SU-DHL-6 (cell line): ENCODE data around the gene AGFG1.

ENCODE experiments used
- H2AFZ ChIP-seq: fragments of 200-600 bp; sonication (generic); 2 replicates; pipeline ENCODE4 v1.6.1; 2014; ENCODE audit warnings: low read depth, mild to moderate bottlenecking, moderate library complexity, mixed read lengths, antibody characterized with exemption, low read length; ENCODE audit not compliant: severe bottlenecking
- H3F3A ChIP-seq: fragments of 200-600 bp; shearing (Covaris generic); 2 replicates; pipeline ENCODE4 v1.6.0; 2016; ENCODE audit warnings: antibody characterized with exemption, mild to moderate bottlenecking; ENCODE audit not compliant: insufficient read depth
- H3K27ac ChIP-seq: fragments of 200-600 bp; sonication (generic); 2 replicates; pipeline ENCODE4 v1.5.1; 2016; ENCODE audit warnings: low read depth, mild to moderate bottlenecking, low read length, moderate library complexity, mixed read lengths
- H3K27me3 ChIP-seq: fragments of 200-600 bp; sonication (generic), shearing (Covaris generic); 2 replicates; pipeline ENCODE4 v1.6.0; 2014; ENCODE audit warnings: mild to moderate bottlenecking, low read length
- H3K36me3 ChIP-seq: fragments of 200-600 bp; sonication (generic); 2 replicates; pipeline ENCODE4 v1.6.1; 2014; ENCODE audit warnings: mild to moderate bottlenecking, low read length, mixed read lengths
- H3K4me2 ChIP-seq: fragments of 300-600, 200-600 bp; shearing (Covaris generic), sonication (generic); 2 replicates; pipeline ENCODE4 v1.6.0; 2014; ENCODE audit warnings: low read length, low read depth, mild to moderate bottlenecking; ENCODE audit not compliant: poor library complexity, severe bottlenecking
- H3K4me3 ChIP-seq: fragments of 200-600 bp; sonication (generic); 2 replicates; pipeline ENCODE4 v1.5.1; 2014; ENCODE audit warnings: antibody characterized with exemption, low read length, mild to moderate bottlenecking, mixed read lengths; ENCODE audit not compliant: insufficient read depth, poor library complexity, severe bottlenecking
- H3K79me2 ChIP-seq: fragments of 200-600 bp; sonication (generic); 2 replicates; pipeline ENCODE4 v1.6.1; 2014; ENCODE audit warnings: mild to moderate bottlenecking, low read length, moderate library complexity; ENCODE audit not compliant: insufficient read depth
- H3K9ac ChIP-seq: fragments of 200-600 bp; sonication (generic); 2 replicates; pipeline ENCODE4 v1.7.0; 2014; ENCODE audit warnings: mild to moderate bottlenecking, low read length
- H3K9me2 ChIP-seq: fragments of 200-600 bp; sonication (generic); replicated peaks from 2 replicates; pipeline ENCODE4 v1.6.1; 2014; ENCODE audit warnings: low read length; ENCODE audit not compliant: insufficient read depth
- H3K9me3 ChIP-seq: fragments of 200-600 bp; sonication (generic); 2 replicates; pipeline ENCODE4 v1.6.1; 2014; ENCODE audit warnings: low read length, mixed read lengths; ENCODE audit not compliant: insufficient read depth
- H4K20me1 ChIP-seq: fragments of 200-600 bp; sonication (generic); 2 replicates; pipeline ENCODE4 v1.6.1; 2014; ENCODE audit warnings: low read depth, mild to moderate bottlenecking, antibody characterized with exemption, low read length, moderate library complexity, mixed read lengths
- EZH2phosphoT487 ChIP-seq: fragments of 200-600 bp; sonication (generic), shearing (Covaris generic); conservative IDR thresholded peaks from 2 replicates; pipeline ENCODE4 v1.6.1; 2018; ENCODE audit warnings: mild to moderate bottlenecking, antibody characterized with exemption, low read length, moderate library complexity, mixed read lengths
- TF ChIP-seq, protein P1 (sequence below): fragments of 200-600 bp; sonication (generic); IDR thresholded peaks from one replicate; pipeline ENCODE4 v1.5.1; 2017; ENCODE audit warnings: antibody characterized with exemption, mild to moderate bottlenecking, low read length, moderate library complexity; ENCODE audit not compliant: insufficient read depth, poor library complexity, severe bottlenecking

The AGFG1 gene

DNA sequence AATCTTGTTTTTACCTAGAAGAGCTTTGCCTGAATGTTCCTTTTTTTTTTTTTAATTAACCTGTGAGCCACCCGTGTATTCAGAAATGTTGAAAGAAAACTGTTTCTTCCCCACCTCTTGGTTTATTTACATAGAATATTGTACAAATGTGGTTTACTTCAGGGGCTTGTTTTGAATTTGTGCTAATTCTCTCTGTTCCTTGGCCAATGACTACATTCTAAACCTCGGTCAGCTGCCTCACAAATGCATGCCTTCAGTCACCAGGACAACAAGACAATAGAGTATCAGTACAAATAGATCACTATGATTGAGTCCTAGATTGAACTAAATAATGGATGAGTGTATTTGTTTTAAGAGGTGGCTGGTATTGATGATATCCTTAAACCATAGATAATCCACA is 36.0 kb downstream of the AGFG1 start:
- H3K79me2 ChIP-seq, result peaks cover 99% of the 10 kb centered on the region
- TF ChIP-seq, protein P1, sequence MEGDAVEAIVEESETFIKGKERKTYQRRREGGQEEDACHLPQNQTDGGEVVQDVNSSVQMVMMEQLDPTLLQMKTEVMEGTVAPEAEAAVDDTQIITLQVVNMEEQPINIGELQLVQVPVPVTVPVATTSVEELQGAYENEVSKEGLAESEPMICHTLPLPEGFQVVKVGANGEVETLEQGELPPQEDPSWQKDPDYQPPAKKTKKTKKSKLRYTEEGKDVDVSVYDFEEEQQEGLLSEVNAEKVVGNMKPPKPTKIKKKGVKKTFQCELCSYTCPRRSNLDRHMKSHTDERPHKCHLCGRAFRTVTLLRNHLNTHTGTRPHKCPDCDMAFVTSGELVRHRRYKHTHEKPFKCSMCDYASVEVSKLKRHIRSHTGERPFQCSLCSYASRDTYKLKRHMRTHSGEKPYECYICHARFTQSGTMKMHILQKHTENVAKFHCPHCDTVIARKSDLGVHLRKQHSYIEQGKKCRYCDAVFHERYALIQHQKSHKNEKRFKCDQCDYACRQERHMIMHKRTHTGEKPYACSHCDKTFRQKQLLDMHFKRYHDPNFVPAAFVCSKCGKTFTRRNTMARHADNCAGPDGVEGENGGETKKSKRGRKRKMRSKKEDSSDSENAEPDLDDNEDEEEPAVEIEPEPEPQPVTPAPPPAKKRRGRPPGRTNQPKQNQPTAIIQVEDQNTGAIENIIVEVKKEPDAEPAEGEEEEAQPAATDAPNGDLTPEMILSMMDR, result no peak
- TF ChIP-seq EZH2phosphoT487, result no peak
- no peak overlapping the region for H3K9ac ChIP-seq
- H3K27ac ChIP-seq, result no peak overlapping the region
- H3K9me3 ChIP-seq, result no peaks in the 10 kb centered on the region
- H4K20me1 ChIP-seq, result peaks cover 62% of the 10 kb centered on the region
- H3K27me3 ChIP-seq, result no peaks in the 10 kb centered on the region
- H3K4me2 ChIP-seq, result no peak overlapping the region
- no peaks in the 10 kb centered on the region for H3K9me2 ChIP-seq
- H3K36me3 ChIP-seq, result no peaks in the 10 kb centered on the region
- H2AFZ ChIP-seq, result no peak overlapping the region
- H3F3A ChIP-seq, result no peaks in the 10 kb centered on the region; the same call in 1 of the 2 replicates
- H3K4me3 ChIP-seq, result no peak overlapping the region

DNA sequence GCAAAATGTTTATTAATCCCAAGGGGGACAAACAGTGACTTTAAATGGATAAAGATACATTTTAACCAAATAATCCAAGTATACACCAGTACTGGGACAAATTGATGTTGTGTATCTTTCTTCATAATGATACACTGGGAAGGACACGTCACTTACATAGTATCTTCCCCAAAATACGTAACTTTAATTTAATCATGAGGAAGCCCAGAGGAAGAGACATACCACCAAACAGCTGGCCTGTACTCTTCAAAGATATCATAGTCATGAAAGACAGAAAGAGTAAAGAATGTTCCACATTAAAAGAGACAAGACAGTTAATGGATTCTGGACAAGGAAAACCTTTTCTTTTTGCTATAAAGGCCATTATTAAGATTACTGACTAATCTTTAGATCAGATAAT is 37.1 kb downstream of the AGFG1 start:
- H3K4me3 ChIP-seq, result no peak overlapping the region
- no peaks in the 10 kb centered on the region for H3K9me2 ChIP-seq
- no peaks in the 10 kb centered on the region; the same call in 1 of the 2 replicates for H3F3A ChIP-seq
- no peak overlapping the region for H2AFZ ChIP-seq
- H3K27me3 ChIP-seq, result no peaks in the 10 kb centered on the region
- no peak overlapping the region for H3K27ac ChIP-seq
- no peak overlapping the region for H3K4me2 ChIP-seq
- no peaks in the 10 kb centered on the region for H3K9me3 ChIP-seq
- H4K20me1 ChIP-seq, result peaks cover 59% of the 10 kb centered on the region
- H3K36me3 ChIP-seq, result no peaks in the 10 kb centered on the region
- H3K9ac ChIP-seq, result no peak overlapping the region
- peaks cover 99% of the 10 kb centered on the region for H3K79me2 ChIP-seq
- no peak for TF ChIP-seq EZH2phosphoT487
- TF ChIP-seq, protein P1, result no peak

DNA sequence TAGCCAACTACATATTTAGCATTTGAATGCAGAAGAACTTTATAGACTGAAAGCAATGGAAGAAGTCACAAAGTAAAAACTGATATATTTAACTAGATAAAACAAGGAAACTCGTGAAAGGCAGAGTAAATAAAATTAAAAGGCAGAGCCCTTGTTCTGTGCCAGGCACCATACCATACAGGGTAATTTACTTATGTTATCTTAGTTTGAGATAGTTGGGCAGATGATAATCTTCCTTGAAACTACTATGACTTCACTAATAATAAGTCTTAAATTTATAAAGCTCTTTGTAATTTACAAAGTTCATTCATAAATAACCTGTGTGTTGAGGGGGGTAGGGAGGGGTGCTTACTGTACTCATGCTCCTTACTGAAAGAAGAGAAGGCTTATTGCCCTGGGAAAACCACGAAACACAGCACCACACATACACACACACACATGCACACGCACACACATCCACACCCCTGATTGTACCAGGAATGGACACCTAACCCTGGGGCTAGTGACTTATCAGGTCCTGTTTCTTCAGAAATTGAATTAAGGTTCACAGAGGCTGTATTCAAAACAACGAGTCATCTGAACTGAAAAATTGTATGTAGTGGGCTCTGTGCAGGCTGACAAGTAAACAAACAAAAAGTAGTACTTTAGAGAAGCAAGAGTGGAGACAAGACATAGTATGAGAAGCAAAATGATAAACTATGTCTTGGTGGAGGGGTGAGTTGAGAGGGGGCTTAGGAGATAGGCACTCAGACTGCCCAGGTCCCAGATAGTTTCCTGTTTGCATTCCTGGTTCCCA is 38.1 kb downstream of the AGFG1 start:
- Histone ChIP-seq H3K9me2 (no peaks in the 10 kb centered on the region), H3K27me3 (no peaks in the 10 kb centered on the region), H4K20me1 (peaks cover 56% of the 10 kb centered on the region), H3F3A (no peaks in the 10 kb centered on the region; the same call in 1 of the 2 replicates), H2AFZ (no peak overlapping the region), H3K27ac (no peak overlapping the region), H3K9me3 (no peaks in the 10 kb centered on the region), H3K79me2 (peaks cover 97% of the 10 kb centered on the region), H3K36me3 (no peaks in the 10 kb centered on the region), H3K4me2 (no peak overlapping the region), H3K9ac (no peak overlapping the region), H3K4me3 (no peak overlapping the region)
- TF ChIP-seq, protein P1, result no peak
- TF ChIP-seq EZH2phosphoT487, result no peak
